ENCODE data around the gene SPTBN5.

The SPTBN5 gene

GRCh38 chr15:41805711-41806110 lies 88.1 kb downstream of the SPTBN5 start:
- Histone ChIP-seq H3K27me3 (no peaks in the 10 kb centered on the region), H3K9me3 (no peaks in the 10 kb centered on the region), H3K36me3 (no peaks in the 10 kb centered on the region), H3K4me3 (ENCODE audit: low read depth in 1 of 2, low read length in 1 of 2) (no peak overlapping the region), H3K4me1 (ENCODE audit: control insufficient read depth in 1 of 2, insufficient read depth in 1 of 2, low read depth in 1 of 2, low read length in 1 of 2) (peaks cover 0 to 3% of the 10 kb centered on the region in 2 experiments), H3K27ac (no peak overlapping the region)
- TF ChIP-seq, protein P1, sequence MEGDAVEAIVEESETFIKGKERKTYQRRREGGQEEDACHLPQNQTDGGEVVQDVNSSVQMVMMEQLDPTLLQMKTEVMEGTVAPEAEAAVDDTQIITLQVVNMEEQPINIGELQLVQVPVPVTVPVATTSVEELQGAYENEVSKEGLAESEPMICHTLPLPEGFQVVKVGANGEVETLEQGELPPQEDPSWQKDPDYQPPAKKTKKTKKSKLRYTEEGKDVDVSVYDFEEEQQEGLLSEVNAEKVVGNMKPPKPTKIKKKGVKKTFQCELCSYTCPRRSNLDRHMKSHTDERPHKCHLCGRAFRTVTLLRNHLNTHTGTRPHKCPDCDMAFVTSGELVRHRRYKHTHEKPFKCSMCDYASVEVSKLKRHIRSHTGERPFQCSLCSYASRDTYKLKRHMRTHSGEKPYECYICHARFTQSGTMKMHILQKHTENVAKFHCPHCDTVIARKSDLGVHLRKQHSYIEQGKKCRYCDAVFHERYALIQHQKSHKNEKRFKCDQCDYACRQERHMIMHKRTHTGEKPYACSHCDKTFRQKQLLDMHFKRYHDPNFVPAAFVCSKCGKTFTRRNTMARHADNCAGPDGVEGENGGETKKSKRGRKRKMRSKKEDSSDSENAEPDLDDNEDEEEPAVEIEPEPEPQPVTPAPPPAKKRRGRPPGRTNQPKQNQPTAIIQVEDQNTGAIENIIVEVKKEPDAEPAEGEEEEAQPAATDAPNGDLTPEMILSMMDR (IDR thresholded peaks at IDR 0.05): no peak

- Histone ChIP-seq H3K27ac (no peak overlapping the region), H3K4me1 (ENCODE audit: control insufficient read depth in 1 of 2, insufficient read depth in 1 of 2, low read depth in 1 of 2, low read length in 1 of 2) (peaks cover 0 to 3% of the 10 kb centered on the region in 2 experiments)
Measured at GRCh38 chr15:41804916-41805666, 88.8 kb downstream of the SPTBN5 start.

DNA sequence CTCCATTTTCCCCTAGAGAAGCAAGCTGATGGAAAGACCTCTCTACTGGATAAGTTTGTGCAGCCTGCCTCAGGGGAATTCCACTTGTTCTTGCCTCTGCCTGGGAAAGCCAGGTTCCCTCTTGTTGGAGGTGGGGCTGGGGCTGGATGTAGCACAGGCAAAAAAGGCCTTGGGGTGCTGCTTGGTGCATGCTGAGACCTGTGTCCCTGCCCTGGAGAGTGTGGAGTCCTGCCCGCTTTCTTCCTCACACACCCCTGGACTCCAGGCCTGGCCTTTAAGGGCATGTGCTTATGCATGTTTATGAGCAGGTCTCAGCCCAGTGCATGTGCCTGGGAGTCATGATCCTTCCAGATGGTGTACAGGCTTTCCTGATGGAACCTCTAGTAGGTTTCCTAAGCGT lies 89.5 kb downstream of the SPTBN5 start:
- no peaks in the 10 kb centered on the region for H3K36me3 ChIP-seq
- no peaks in the 10 kb centered on the region for H3K27me3 ChIP-seq
- H3K27ac ChIP-seq: no peak overlapping the region
- H3K4me3 ChIP-seq (ENCODE audit: low read depth in 1 of 2, low read length in 1 of 2): no peak overlapping the region
- H3K4me1 ChIP-seq (ENCODE audit: control insufficient read depth in 1 of 2, insufficient read depth in 1 of 2, low read depth in 1 of 2, low read length in 1 of 2): peaks cover 0 to 3% of the 10 kb centered on the region in 2 experiments
- TF ChIP-seq, protein P1 (IDR thresholded peaks at IDR 0.05): no peak
- no peaks in the 10 kb centered on the region for H3K9me3 ChIP-seq

More at GRCh38 chr15:41804916-41805666, 88.8 kb downstream of the SPTBN5 start:
- Histone ChIP-seq H3K27me3 (no peaks in the 10 kb centered on the region), H3K4me3 (ENCODE audit: low read depth in 1 of 2, low read length in 1 of 2) (no peak overlapping the region), H3K36me3 (no peaks in the 10 kb centered on the region), H3K9me3 (no peaks in the 10 kb centered on the region)
- TF ChIP-seq, protein P1 (IDR thresholded peaks at IDR 0.05): no peak

DNA sequence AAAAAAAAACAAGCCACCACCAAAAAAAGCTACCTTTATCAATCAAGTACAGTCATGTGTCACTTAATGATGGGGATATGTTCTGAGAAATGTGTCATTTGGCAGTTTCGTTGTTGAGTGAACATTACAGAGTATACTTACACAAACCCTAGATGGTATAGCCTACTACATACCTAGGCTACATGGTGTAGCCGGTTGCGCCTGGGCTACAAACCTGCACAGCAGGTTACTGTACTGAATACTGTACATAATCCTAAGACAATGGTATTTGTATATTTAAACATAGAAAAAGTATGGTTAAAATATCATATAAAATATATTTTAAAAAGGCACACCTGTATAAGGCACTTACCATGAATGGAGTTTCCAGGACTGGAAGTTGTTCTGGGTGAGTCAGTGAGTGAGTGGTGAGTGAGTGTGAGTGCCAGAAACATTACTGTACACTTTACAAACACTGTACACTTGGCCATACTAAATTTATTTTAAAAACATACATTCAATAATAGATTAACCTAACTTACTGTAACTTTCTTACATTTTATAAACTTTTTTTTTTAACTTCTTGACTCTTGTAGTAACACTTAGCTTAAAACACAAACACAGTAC lies 91.9 kb downstream of the SPTBN5 start:
- Histone ChIP-seq H3K9me3 (no peaks in the 10 kb centered on the region), H3K36me3 (no peaks in the 10 kb centered on the region), H3K27ac (no peak overlapping the region), H3K4me3 (ENCODE audit: low read depth in 1 of 2, low read length in 1 of 2) (no peak overlapping the region), H3K4me1 (ENCODE audit: control insufficient read depth in 1 of 2, insufficient read depth in 1 of 2, low read depth in 1 of 2, low read length in 1 of 2) (no peaks in the 10 kb centered on the region), H3K27me3 (no peaks in the 10 kb centered on the region)
- TF ChIP-seq, protein P1 (IDR thresholded peaks at IDR 0.05): no peak

DNA sequence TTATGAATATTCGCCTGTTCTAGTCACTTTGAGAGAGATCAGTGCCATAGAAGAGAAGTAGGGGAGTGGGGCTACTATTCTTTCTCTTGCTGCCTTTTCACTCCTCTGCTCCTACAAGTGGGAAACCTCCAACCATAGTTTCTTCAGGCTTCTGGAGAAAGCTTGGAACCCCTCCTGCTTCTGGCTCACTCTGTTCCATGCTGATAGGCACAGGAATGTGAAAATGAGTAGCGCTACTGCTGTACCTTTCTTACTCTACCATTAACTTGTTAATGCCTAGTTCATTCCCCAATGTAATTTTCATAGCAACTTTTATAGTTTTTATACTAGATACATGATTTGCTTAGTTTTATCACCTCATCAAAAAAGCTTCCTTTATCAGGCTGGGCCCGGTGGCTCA lies 92.7 kb downstream of the SPTBN5 start:
- Histone ChIP-seq H3K4me3 (ENCODE audit: low read depth in 1 of 2, low read length in 1 of 2) (no peak overlapping the region), H3K9me3 (no peaks in the 10 kb centered on the region), H3K36me3 (no peaks in the 10 kb centered on the region), H3K27me3 (no peaks in the 10 kb centered on the region), H3K27ac (no peak overlapping the region), H3K4me1 (ENCODE audit: control insufficient read depth in 1 of 2, insufficient read depth in 1 of 2, low read depth in 1 of 2, low read length in 1 of 2) (no peaks in the 10 kb centered on the region)
- TF ChIP-seq, protein P1 (IDR thresholded peaks at IDR 0.05): no peak
